Neuronal stem cell (in vitro differentiated cells): ENCODE data around the gene MANBA.
"Not testable (repeated sequence)": the region's sequence is repeated elsewhere in the genome, so short reads cannot be mapped to it uniquely, and the experiment has no call there.

Source experiments
- DNase-seq: peaks from one replicate; pipeline ENCODE4 v3.0.0-alpha.2; 2013; ENCODE audit warnings: low spot score
- H2AFZ ChIP-seq: one replicate; pipeline ENCODE4 v1.6.1; 2013; ENCODE audit warnings: mild to moderate bottlenecking, low read length, inconsistent platforms
- H2AK5ac ChIP-seq: 2 replicates; pipeline ENCODE4 v1.6.1; 2013; ENCODE audit warnings: low read depth, mild to moderate bottlenecking, inconsistent platforms, low read length, moderate library complexity, mixed read lengths
- H2BK120ac ChIP-seq: 2 replicates; pipeline ENCODE4 v1.6.1; 2013; ENCODE audit warnings: low read depth, mild to moderate bottlenecking, inconsistent platforms, low read length, moderate library complexity, mixed read lengths
- H2BK12ac ChIP-seq: one replicate; pipeline ENCODE4 v1.6.1; 2013; ENCODE audit warnings: low read length, inconsistent platforms
- H2BK15ac ChIP-seq: 2 replicates; pipeline ENCODE4 v1.6.1; 2013; ENCODE audit warnings: mild to moderate bottlenecking, low read length, inconsistent platforms, mixed read lengths
- H2BK5ac ChIP-seq: one replicate; pipeline ENCODE4 v1.6.1; 2013; ENCODE audit warnings: inconsistent platforms, mild to moderate bottlenecking, low read length, moderate library complexity
- H3K14ac ChIP-seq: one replicate; pipeline ENCODE4 v1.6.1; 2013; ENCODE audit warnings: low read length, inconsistent platforms
- H3K18ac ChIP-seq: 2 replicates; pipeline ENCODE4 v1.6.1; 2013; ENCODE audit warnings: low read length, inconsistent platforms
- H3K23ac ChIP-seq: 2 replicates; pipeline ENCODE4 v1.6.1; 2013; ENCODE audit warnings: low read depth, mild to moderate bottlenecking, mixed read lengths, low read length, inconsistent platforms; ENCODE audit not compliant: poor library complexity
- H3K27ac ChIP-seq: replicated peaks from 3 replicates; pipeline ENCODE4 v1.5.1; 2013; ENCODE audit warnings: low read length, inconsistent platforms
- H3K27me3 ChIP-seq, 3 experiments: 2 replicates each; pipeline ENCODE4 v1.6.1; 2013; ENCODE audit warnings: low read length in 3 of 3, mild to moderate bottlenecking in 2 of 3, inconsistent platforms in 1 of 3, low read depth in 1 of 3, mixed read lengths in 1 of 3, moderate library complexity in 1 of 3; ENCODE audit not compliant: control insufficient read depth in 3 of 3, insufficient read depth in 3 of 3
- H3K36me3 ChIP-seq, 2 donors: replicated peaks in 1 of 2; 2 replicates each; pipeline ENCODE4 v1.6.1; 2013; ENCODE audit warnings: low read length in 2 of 2; ENCODE audit not compliant: control insufficient read depth in 2 of 2, insufficient read depth in 2 of 2
- H3K4ac ChIP-seq: 2 replicates; pipeline ENCODE4 v1.6.1; 2013; ENCODE audit warnings: inconsistent platforms, mild to moderate bottlenecking, low read length, moderate library complexity
- H3K4me1 ChIP-seq, 2 donors: 1 replicate in 1 of 2; 2 replicates in 1 of 2; pipeline ENCODE4 v1.6.1; 2013; ENCODE audit warnings: low read length in 2 of 2, low read depth in 1 of 2; ENCODE audit not compliant: control insufficient read depth in 2 of 2, insufficient read depth in 1 of 2
- H3K4me2 ChIP-seq: one replicate; pipeline ENCODE4 v1.6.1; 2013; ENCODE audit warnings: mild to moderate bottlenecking, low read length, inconsistent platforms; ENCODE audit not compliant: insufficient read depth, poor library complexity, severe bottlenecking
- H3K4me3 ChIP-seq, 2 donors: 2 replicates each; pipeline ENCODE4 v1.5.1; 2013; ENCODE audit warnings: low read length in 2 of 2, mild to moderate bottlenecking in 2 of 2, inconsistent platforms in 1 of 2, moderate library complexity in 1 of 2
- H3K79me1 ChIP-seq: one replicate; pipeline ENCODE4 v1.6.1; 2013; ENCODE audit warnings: low read depth, mild to moderate bottlenecking, inconsistent platforms, low read length, moderate library complexity
- H3K9ac ChIP-seq: one replicate; pipeline ENCODE4 v1.6.1; 2013; ENCODE audit warnings: mild to moderate bottlenecking, low read depth, low read length, inconsistent platforms; ENCODE audit not compliant: poor library complexity
- H3K9me3 ChIP-seq, 2 donors: replicated peaks in 1 of 2; 2 replicates each; pipeline versions ENCODE3 to v1.6.1; 2013; ENCODE audit warnings: low read length in 2 of 2, mild to moderate bottlenecking in 2 of 2, inconsistent platforms in 1 of 2, low read depth in 1 of 2, mixed read lengths in 1 of 2, moderate library complexity in 1 of 2; ENCODE audit not compliant: control insufficient read depth in 2 of 2, insufficient read depth in 1 of 2
- H4K8ac ChIP-seq: one replicate; pipeline ENCODE4 v1.6.1; 2013; ENCODE audit warnings: low read depth, mild to moderate bottlenecking, inconsistent platforms, low read length, moderate library complexity
- H4K91ac ChIP-seq: one replicate; pipeline ENCODE4 v1.6.1; 2013; ENCODE audit warnings: low read length, low read depth, mild to moderate bottlenecking, inconsistent platforms; ENCODE audit not compliant: poor library complexity
- WGBS, 2 donors: extraction: QIAGEN DNeasy Blood & Tissue Kit; methylation state at CpG; one replicate each; pipeline ENCODE4 v1.1.7; 2013; ENCODE audit warnings: missing lambda C conversion rate in 2 of 2, mixed read lengths in 1 of 2; ENCODE audit not compliant: insufficient read length in 2 of 2, insufficient replicate concordance in 1 of 2; ENCODE audit errors: extremely low coverage in 2 of 2; 5-methylcytosine and 5-hydroxymethylcytosine counted together

MANBA gene

DNA sequence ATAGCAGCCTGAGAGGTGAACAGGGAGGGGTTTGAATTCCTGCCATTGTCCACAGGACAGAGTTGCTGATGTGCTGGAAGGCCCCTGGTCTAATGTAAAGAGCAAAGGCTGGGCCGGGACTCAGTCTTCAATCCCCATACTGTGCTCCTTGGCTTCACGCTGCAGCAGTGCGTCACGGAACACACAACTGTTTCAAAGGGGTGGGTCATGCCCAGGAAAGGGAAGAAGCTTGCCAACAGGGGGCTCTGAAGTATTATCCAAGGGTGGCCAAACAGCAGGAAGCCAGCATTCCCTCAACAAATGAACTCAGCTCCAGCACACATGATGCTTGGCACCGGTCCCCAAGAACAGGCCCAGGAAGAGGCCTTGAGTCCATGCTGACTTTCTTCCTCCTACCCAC lies 137.1 kb downstream of the MANBA start:
- no peak for DNase-seq
- H3K4ac ChIP-seq, result no peak overlapping the region

GRCh38 chr4:102620697-102621497 lies 139.9 kb downstream of the MANBA start:
- H3K27ac ChIP-seq, result no peak overlapping the region
- H2BK120ac ChIP-seq, result no peak overlapping the region
- H3K4me1 ChIP-seq, result peaks cover 0 to 13% of the 10 kb centered on the region in 2 donors
- no peak overlapping the region for H3K4me2 ChIP-seq
- no peak overlapping the region for H2BK5ac ChIP-seq
- no peak overlapping the region for H2BK12ac ChIP-seq
- no peaks in the 10 kb centered on the region for H3K9me3 ChIP-seq
- H3K9ac ChIP-seq, result no peak overlapping the region
- H4K91ac ChIP-seq, result no peak overlapping the region
- H2AK5ac ChIP-seq, result no peak overlapping the region
- no peak overlapping the region for H4K8ac ChIP-seq
- no peaks in the 10 kb centered on the region for H3K79me1 ChIP-seq
- no peak overlapping the region for H3K23ac ChIP-seq
- H3K14ac ChIP-seq, result no peak overlapping the region
- H3K4me3 ChIP-seq, result peak overlapping the region in 1 of 2 donors; percentile 1
- peak; percentile 23 for DNase-seq
- H3K36me3 ChIP-seq, result peaks cover 0 to 11% of the 10 kb centered on the region in 2 donors
- no peak overlapping the region for H2BK15ac ChIP-seq
- H3K27me3 ChIP-seq, result no peaks in the 10 kb centered on the region
- H3K18ac ChIP-seq, result no peak overlapping the region
- no peak overlapping the region for H3K4ac ChIP-seq
- H2AFZ ChIP-seq, result peak overlapping the region; percentile 48
- whole genome bisulfite sequencing, 2 donors, result no CpG with 5 or more reads among the region's 8 CpGs

More for the DNA sequence above, 137.1 kb downstream of the MANBA start:
- H2BK15ac ChIP-seq, result no peak overlapping the region
- no peak overlapping the region for H2BK120ac ChIP-seq
- no peak overlapping the region for H3K9ac ChIP-seq
- no peaks in the 10 kb centered on the region for H3K27me3 ChIP-seq
- H3K23ac ChIP-seq, result no peak overlapping the region
- no peak overlapping the region for H3K18ac ChIP-seq
- H2BK12ac ChIP-seq, result no peak overlapping the region
- H3K27ac ChIP-seq, result no peak overlapping the region
- no peak overlapping the region for H3K14ac ChIP-seq
- no peaks in the 10 kb centered on the region for H3K9me3 ChIP-seq
- no peak overlapping the region for H3K4me3 ChIP-seq
- H4K8ac ChIP-seq, result no peak overlapping the region
- WGBS, 2 donors, result no CpG with 5 or more reads among the region's 5 CpGs
- H3K79me1 ChIP-seq, result no peaks in the 10 kb centered on the region
- H4K91ac ChIP-seq, result no peak overlapping the region
- H3K4me2 ChIP-seq, result no peak overlapping the region
- H3K36me3 ChIP-seq, result no peaks in the 10 kb centered on the region
- H3K4me1 ChIP-seq, result peaks cover 0 to 13% of the 10 kb centered on the region in 2 donors
- H2AFZ ChIP-seq, result peak overlapping the region; percentile 54
- no peak overlapping the region for H2BK5ac ChIP-seq
- no peak overlapping the region for H2AK5ac ChIP-seq

GRCh38 chr4:102619776-102620631 lies 140.8 kb downstream of the MANBA start:
- DNase-seq, result not testable (repeated sequence)

GRCh38 chr4:102619021-102619420 lies 141.7 kb downstream of the MANBA start:
- not testable (repeated sequence) for H2BK5ac ChIP-seq, H2AFZ ChIP-seq, H4K8ac ChIP-seq, H3K27ac ChIP-seq, H3K9ac ChIP-seq, DNase-seq, H4K91ac ChIP-seq, H3K4ac ChIP-seq, H3K23ac ChIP-seq, H3K18ac ChIP-seq, H3K27me3 ChIP-seq, H3K79me1 ChIP-seq, H3K9me3 ChIP-seq, H3K4me3 ChIP-seq, H2BK12ac ChIP-seq, H2BK15ac ChIP-seq, H3K14ac ChIP-seq, H3K4me2 ChIP-seq, H2BK120ac ChIP-seq, H2AK5ac ChIP-seq
- Histone ChIP-seq H3K36me3 (peaks cover 4 to 28% of the 10 kb centered on the region in 2 donors), H3K4me1 (peaks cover 0 to 13% of the 10 kb centered on the region in 2 donors)
- WGBS, 2 donors, result no CpG with 5 or more reads among the region's 9 CpGs

More at GRCh38 chr4:102619776-102620631, 140.8 kb downstream of the MANBA start:
- H2BK12ac ChIP-seq, H4K91ac ChIP-seq, H3K27me3 ChIP-seq, H3K9ac ChIP-seq, H3K18ac ChIP-seq, H4K8ac ChIP-seq, H3K4me2 ChIP-seq, H3K4ac ChIP-seq, H3K4me3 ChIP-seq, H3K9me3 ChIP-seq, H3K79me1 ChIP-seq, H2BK5ac ChIP-seq, H3K14ac ChIP-seq, H2AK5ac ChIP-seq, H3K23ac ChIP-seq, H2BK120ac ChIP-seq, H3K27ac ChIP-seq, H2BK15ac ChIP-seq: not testable (repeated sequence)
- Histone ChIP-seq H3K36me3 (peaks cover 0 to 18% of the 10 kb centered on the region in 2 donors), H3K4me1 (peaks cover 0 to 13% of the 10 kb centered on the region in 2 donors), H2AFZ (peak overlapping the region; percentile 4)
- no CpG with 5 or more reads among the region's 4 CpGs for WGBS, 2 donors
